Activated T-helper 2 cell treated with anti-CD3 and anti-CD28 coated beads, Interferon-gamma antibody, Interleukin-2, Interleukin-4, amounts not matched to agents 10 μg/mL and 5 μg/mL and 100 μg/mL, durations not matched to agents 14 hours and 24 hours and 36 hours (primary cell): ENCODE data around the gene CMSS1. TPM values are rescaled to one million over a fixed set of nuclear protein-coding genes. Genes with fewer than 3 reads are reported as not detected.

Source experiments
- DNase-seq: peaks from one replicate; pipeline ENCODE4 v3.0.0; 2021; ENCODE audit warnings: low spot score
- H3K27ac Mint-ChIP-seq: one replicate; pipeline ENCODE4 v1.8.0; 2021; ENCODE audit warnings: mixed read lengths
- H3K27me3 Mint-ChIP-seq: one replicate; pipeline ENCODE4 v1.8.0; 2021; ENCODE audit warnings: low read depth, mixed read lengths
- H3K36me3 Mint-ChIP-seq: one replicate; pipeline ENCODE4 v1.8.0; 2021; ENCODE audit warnings: low read depth, mixed read lengths
- H3K4me1 Mint-ChIP-seq: one replicate; pipeline ENCODE4 v1.8.0; 2021; ENCODE audit warnings: low read depth, mixed read lengths
- H3K4me3 Mint-ChIP-seq: one replicate; pipeline ENCODE4 v1.8.0; 2021; ENCODE audit warnings: low read depth, mild to moderate bottlenecking, moderate library complexity, mixed read lengths
- H3K9me3 Mint-ChIP-seq: one replicate; pipeline ENCODE4 v1.8.0; 2021; ENCODE audit warnings: mixed read lengths
- intact Hi-C: fragments of 100-400 bp; cut with micrococcal nuclease; formaldehyde crosslinking; loops from one replicate; pipeline ENCODE4 v1.15.1; 2023
- total RNA-seq: library from RNA; stranded (reverse); gene quantifications from 2 replicates; pipeline ENCODE4 v1.2.3, GENCODE V29; 2022

Gene CMSS1
- total RNA-seq, 1 donor from 2014 or later: 138 TPM

DNA sequence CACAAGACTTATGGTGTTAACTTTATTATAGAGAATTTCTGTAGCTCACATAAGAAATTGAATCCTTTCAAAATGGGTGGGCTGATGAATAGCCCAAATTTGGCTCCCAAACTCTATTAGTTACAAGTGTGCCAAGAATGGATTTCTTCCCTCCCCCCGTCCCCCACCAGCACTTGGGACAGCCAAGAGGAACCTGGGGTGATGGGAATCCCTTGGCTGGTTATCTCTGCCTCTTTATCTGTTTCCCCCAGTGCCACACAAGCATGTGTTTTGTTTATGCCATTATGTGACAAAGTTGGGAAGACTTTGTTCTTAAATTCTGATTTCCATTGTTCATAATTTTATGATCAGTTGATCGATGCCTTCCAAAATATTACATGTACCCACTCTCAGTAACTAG, 28.3 kb downstream of the CMSS1 start:
- Mint-ChIP-seq H3K36me3 (peaks cover 7% of the 10 kb centered on the region), H3K27ac (peak overlapping the region; percentile 9), H3K27me3 (no peaks in the 10 kb centered on the region), H3K4me3 (no peak overlapping the region), H3K4me1 (peaks cover 26% of the 10 kb centered on the region), H3K9me3 (no peaks in the 10 kb centered on the region)
- DNase-seq: no peak
- intact Hi-C loops: loop anchor here (1.0 kb wide), 1 partner anchor 21 kb away; no protein-coding TSS in a partner anchor

DNA sequence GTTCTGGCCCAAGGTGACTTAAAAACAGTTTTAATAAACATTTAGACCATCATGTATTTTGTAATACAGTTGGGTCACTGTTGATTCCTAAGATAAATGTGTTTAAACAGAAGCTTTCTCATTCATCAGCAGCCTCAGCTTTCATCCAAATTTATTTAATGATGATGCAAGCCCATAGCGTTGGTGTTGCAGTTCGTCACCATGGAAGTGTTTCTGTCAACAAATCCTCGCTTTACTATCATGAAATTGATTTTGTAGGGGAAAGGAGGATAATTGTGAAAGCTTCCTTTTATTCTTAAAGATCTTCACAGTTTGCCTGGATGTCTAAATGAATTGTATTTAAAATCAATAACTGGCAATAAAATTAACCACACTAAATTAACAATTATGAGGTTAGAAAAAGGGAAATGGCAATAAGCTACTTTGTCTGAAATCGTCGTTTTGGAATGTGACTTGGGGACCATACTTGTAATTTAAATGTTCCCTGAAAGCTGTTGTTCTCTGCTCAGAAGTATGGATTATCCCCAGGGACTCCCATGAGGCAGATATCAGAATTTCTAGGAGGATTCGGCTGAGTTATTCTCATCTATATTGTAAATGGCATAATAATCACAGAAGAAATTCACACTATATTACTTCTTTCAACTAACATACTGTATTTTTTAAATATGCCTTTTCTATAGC, 29.0 kb downstream of the CMSS1 start:
- intact Hi-C loops: no loop called here
- Mint-ChIP-seq H3K36me3 (peaks cover 13% of the 10 kb centered on the region), H3K9me3 (no peaks in the 10 kb centered on the region), H3K4me3 (no peak overlapping the region), H3K27me3 (no peaks in the 10 kb centered on the region), H3K27ac (no peak overlapping the region), H3K4me1 (peaks cover 26% of the 10 kb centered on the region)
- DNase-seq: no peak

DNA sequence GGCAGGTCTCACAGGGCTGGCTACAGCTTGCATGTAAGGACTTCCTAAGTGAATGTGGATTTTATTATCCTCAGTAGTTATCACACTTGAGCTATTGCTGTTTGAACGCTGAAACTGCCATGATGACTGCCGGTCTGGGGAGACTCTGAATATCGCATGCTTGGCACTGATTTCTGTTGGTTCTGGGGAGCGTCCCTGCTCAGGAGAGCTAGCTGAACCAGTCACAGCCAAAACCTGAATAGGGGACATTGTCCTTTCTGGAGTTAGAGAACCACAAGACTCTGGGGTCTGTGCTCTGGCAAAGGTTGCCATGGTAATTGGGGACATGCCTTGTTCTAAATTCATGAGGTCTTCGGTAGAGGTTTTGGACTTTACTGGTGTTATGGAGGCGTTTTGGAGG, 30.8 kb downstream of the CMSS1 start:
- intact Hi-C loops: loop anchor here (1.0 kb wide), 1 partner anchor 8 kb away; no protein-coding TSS in a partner anchor
- no peak for DNase-seq
- no peak overlapping the region for H3K27ac Mint-ChIP-seq
- H3K36me3 Mint-ChIP-seq: peaks cover 24% of the 10 kb centered on the region
- peaks cover 21% of the 10 kb centered on the region for H3K4me1 Mint-ChIP-seq
- H3K9me3 Mint-ChIP-seq: no peaks in the 10 kb centered on the region
- no peaks in the 10 kb centered on the region for H3K27me3 Mint-ChIP-seq
- H3K4me3 Mint-ChIP-seq: no peak overlapping the region

DNA sequence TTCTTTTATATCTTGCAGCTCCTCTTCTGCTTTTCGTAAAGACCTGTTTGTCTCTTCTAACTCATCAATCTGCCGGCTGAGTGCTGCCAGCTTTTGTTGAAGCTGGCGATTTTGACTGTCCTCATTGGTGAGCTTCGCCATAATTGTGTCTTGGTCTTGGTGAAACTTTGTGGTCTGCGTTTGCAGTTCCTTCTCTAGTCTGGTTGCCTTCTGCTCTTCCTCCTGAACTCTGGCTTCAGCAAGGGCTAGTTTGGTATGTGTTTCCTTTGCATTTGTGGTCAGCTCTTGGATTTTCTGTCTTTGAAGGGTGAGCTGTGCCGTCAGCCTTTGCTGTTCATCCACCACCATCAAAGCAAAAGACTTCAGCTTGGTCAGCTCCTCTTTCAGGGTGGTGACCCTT, 32.9 kb downstream of the CMSS1 start:
- H3K36me3 Mint-ChIP-seq: peaks cover 32% of the 10 kb centered on the region
- H3K27ac Mint-ChIP-seq: no peak overlapping the region

DNA sequence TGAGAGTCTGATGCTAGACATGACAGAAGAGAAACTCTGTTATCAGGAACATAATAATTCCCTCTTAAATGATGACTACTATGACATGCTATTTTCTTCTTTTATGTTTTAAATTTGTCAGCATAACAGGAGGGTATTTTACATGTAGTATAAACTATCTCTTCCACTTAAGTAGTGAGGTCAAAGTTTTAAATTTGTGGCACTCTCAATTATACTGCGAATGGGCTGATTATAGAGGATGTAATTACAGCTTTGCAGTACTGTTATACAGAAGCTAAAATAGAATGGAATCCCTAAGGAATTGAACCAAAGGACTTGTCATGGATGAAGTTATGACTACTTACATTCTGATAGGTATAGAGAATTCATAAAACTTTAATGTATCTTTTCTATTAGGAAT, 34.3 kb downstream of the CMSS1 start:
- Mint-ChIP-seq H3K4me3 (no peak overlapping the region), H3K4me1 (peaks cover 32% of the 10 kb centered on the region), H3K36me3 (peaks cover 31% of the 10 kb centered on the region), H3K9me3 (no peaks in the 10 kb centered on the region), H3K27ac (no peak overlapping the region), H3K27me3 (no peaks in the 10 kb centered on the region)
- intact Hi-C loops: no loop called here
- DNase-seq: no peak

More for the DNA sequence above, 32.9 kb downstream of the CMSS1 start:
- H3K4me1 Mint-ChIP-seq: peaks cover 24% of the 10 kb centered on the region
- DNase-seq: no peak
- H3K4me3 Mint-ChIP-seq: no peak overlapping the region
- no peaks in the 10 kb centered on the region for H3K27me3 Mint-ChIP-seq
- H3K9me3 Mint-ChIP-seq: no peaks in the 10 kb centered on the region
- intact Hi-C loops: no loop called here

DNA sequence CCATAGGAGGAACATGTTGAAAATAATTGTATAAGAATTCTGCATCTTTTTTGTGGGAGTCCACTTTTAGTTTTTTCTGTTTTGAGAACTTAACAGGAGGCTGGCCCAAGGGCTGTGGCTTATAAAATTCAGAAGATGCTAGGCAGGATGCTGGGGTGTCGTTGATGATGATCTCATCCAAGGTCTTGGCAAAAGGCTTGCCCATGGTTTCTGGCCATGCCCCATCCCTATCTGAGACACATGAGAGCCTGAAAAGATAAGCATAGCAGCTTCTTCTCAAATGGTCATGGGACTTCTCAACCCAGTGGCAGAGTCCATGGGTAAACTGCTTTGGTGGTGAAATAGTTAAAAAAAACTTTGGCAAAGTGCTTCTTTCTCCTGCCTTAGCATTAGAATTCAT, 35.2 kb downstream of the CMSS1 start:
- Mint-ChIP-seq H3K4me1 (peaks cover 40% of the 10 kb centered on the region), H3K9me3 (no peaks in the 10 kb centered on the region), H3K27me3 (no peaks in the 10 kb centered on the region), H3K36me3 (peaks cover 33% of the 10 kb centered on the region), H3K27ac (no peak overlapping the region), H3K4me3 (no peak overlapping the region)
- DNase-seq: no peak
- intact Hi-C loops: no loop called here

- intact Hi-C loops: no loop called here
These were observed 37.2 kb downstream of the CMSS1 start for GRCh38 chr3:99854756-99855298.

GRCh38 chr3:99855900-99856299, 38.2 kb downstream of the CMSS1 start:
- Mint-ChIP-seq H3K36me3 (peaks cover 53% of the 10 kb centered on the region), H3K27ac (peak overlapping the region; percentile 89), H3K9me3 (no peaks in the 10 kb centered on the region), H3K4me1 (peaks cover 62% of the 10 kb centered on the region), H3K27me3 (no peaks in the 10 kb centered on the region), H3K4me3 (peak overlapping the region; percentile 45)
- intact Hi-C loops: loop anchor here (1.0 kb wide), 5 partner anchors 8 to 234 kb away; no protein-coding TSS in a partner anchor
- no peak for DNase-seq

More at GRCh38 chr3:99854756-99855298, 37.2 kb downstream of the CMSS1 start:
- H3K9me3 Mint-ChIP-seq: no peaks in the 10 kb centered on the region
- DNase-seq: no peak
- no peak overlapping the region for H3K4me3 Mint-ChIP-seq
- peaks cover 54% of the 10 kb centered on the region for H3K4me1 Mint-ChIP-seq
- no peaks in the 10 kb centered on the region for H3K27me3 Mint-ChIP-seq
- peaks cover 45% of the 10 kb centered on the region for H3K36me3 Mint-ChIP-seq
- H3K27ac Mint-ChIP-seq: no peak overlapping the region

DNA sequence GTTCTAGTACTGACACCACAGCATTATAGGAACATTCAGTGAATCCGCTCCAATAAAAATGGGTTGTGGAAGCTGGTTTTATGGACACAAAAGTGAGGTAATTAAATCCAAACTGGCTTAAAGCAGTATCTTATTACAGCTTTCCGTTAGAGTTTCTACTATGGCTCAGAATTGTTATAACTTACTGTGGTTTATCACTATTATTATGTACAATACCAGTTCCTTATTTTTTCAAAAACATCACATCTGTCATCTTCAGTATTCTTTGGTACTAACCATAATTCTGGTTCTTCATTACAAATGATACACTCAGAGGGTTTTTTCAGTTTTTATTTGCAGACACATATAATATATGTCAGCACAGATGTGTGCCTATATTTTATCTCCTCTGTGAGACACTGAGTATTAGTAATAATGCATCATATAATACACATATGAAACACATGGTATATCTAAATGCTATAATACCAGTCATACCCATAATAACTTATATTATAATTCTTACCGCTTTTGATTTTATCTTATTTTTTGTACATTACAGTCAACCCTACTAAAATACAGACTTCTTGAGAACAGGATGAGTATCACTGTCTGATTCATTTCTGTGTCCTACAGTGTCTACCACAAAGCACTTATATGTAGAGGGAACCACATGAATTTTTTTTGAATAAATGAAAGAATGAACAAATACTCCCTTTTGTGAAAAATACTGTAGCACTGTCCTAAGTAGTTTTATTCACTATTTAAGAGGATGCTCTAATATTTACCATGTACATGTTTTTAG, 39.0 kb downstream of the CMSS1 start:
- Mint-ChIP-seq H3K27ac (peak overlapping the region; percentile 89), H3K4me1 (peaks cover 70% of the 10 kb centered on the region), H3K36me3 (peaks cover 55% of the 10 kb centered on the region), H3K9me3 (no peaks in the 10 kb centered on the region), H3K27me3 (no peaks in the 10 kb centered on the region), H3K4me3 (no peak overlapping the region)
- no peak for DNase-seq
- intact Hi-C loops: loop anchor here (1.0 kb wide), 6 partner anchors 8 to 234 kb away; no protein-coding TSS in a partner anchor

DNA sequence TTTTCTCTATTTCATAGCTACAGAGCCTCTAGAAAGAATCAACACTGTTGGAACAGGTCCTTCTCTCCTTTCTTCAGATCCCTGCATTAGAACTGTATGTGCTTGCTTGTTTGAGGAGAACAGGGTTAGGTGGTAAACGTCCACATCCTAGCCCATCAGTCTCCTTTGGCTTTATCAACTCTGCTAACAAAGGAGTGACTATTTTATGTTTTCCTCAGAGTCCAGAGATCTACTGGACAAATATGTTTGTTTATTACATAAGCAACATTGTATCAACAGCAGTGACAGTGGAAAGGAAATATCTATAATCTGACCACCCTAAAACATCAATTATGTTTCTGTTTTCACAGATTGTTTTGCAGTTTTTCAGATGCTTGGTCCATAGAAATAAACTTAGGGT, 39.6 kb downstream of the CMSS1 start:
- H3K9me3 Mint-ChIP-seq: no peaks in the 10 kb centered on the region
- no peak overlapping the region for H3K4me3 Mint-ChIP-seq
- DNase-seq: no peak
- peak overlapping the region; percentile 89 for H3K27ac Mint-ChIP-seq
- peaks cover 57% of the 10 kb centered on the region for H3K36me3 Mint-ChIP-seq
- intact Hi-C loops: loop anchor here (1.0 kb wide), 1 partner anchor 16 kb away; no protein-coding TSS in a partner anchor
- no peaks in the 10 kb centered on the region for H3K27me3 Mint-ChIP-seq
- peaks cover 75% of the 10 kb centered on the region for H3K4me1 Mint-ChIP-seq

- DNase-seq: no peak
- no peaks in the 10 kb centered on the region for H3K9me3 Mint-ChIP-seq
- H3K36me3 Mint-ChIP-seq: peaks cover 60% of the 10 kb centered on the region
- no peak overlapping the region for H3K27ac Mint-ChIP-seq
- intact Hi-C loops: no loop called here
- H3K27me3 Mint-ChIP-seq: no peaks in the 10 kb centered on the region
- no peak overlapping the region for H3K4me3 Mint-ChIP-seq
- H3K4me1 Mint-ChIP-seq: peaks cover 86% of the 10 kb centered on the region
These were observed 40.8 kb downstream of the CMSS1 start for GRCh38 chr3:99858469-99858868.

GRCh38 chr3:99859825-99860224, 42.2 kb downstream of the CMSS1 start:
- no peak overlapping the region for H3K4me3 Mint-ChIP-seq
- intact Hi-C loops: no loop called here
- peaks cover 89% of the 10 kb centered on the region for H3K4me1 Mint-ChIP-seq
- H3K9me3 Mint-ChIP-seq: no peaks in the 10 kb centered on the region
- H3K27ac Mint-ChIP-seq: no peak overlapping the region
- DNase-seq: no peak
- H3K36me3 Mint-ChIP-seq: peaks cover 62% of the 10 kb centered on the region
- H3K27me3 Mint-ChIP-seq: no peaks in the 10 kb centered on the region

DNA sequence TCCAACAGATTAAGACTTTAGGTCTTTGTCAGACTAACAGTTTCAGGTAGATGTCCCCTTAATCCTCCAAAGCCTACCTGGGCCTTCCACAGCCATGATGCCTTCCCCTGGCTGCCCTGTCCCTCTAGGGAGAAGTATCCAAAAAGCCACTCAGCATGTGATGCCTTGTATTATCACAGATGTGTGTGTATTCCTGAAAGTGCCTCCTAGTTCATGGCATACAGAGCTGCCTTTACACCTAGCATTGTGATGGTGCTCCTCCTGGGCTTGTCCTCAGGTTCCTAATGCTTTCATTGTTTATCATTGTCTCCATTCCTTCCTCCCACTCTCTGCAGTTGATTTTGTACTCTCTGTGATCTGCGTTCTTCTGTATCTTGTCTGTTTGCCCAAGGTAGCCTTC, 43.6 kb downstream of the CMSS1 start:
- DNase-seq: no peak
- Mint-ChIP-seq H3K27ac (no peak overlapping the region), H3K36me3 (peaks cover 65% of the 10 kb centered on the region), H3K4me3 (no peak overlapping the region), H3K4me1 (peaks cover 88% of the 10 kb centered on the region), H3K27me3 (no peaks in the 10 kb centered on the region), H3K9me3 (no peaks in the 10 kb centered on the region)
- intact Hi-C loops: no loop called here
